Hypothalamus (tissue), 51 donors: ENCODE measurements around the gene IL1RAP.

Experiments
- DNase-seq, 51 donors: peaks; one replicate each; lab custom pipeline; 2025; lab: John Stamatoyannopoulos, UW

The IL1RAP gene

GRCh38 chr3:190539526-190539925 lies 25.6 kb downstream of the IL1RAP start:
- DNase-seq: no peak

GRCh38 chr3:190541008-190541407 lies 27.1 kb downstream of the IL1RAP start:
- no peak for DNase-seq

GRCh38 chr3:190541560-190541959 lies 27.7 kb downstream of the IL1RAP start:
- DNase-seq: no peak

- no peak for DNase-seq
These were observed 29.0 kb downstream of the IL1RAP start for GRCh38 chr3:190542846-190543245.

- no peak for DNase-seq
These were observed 29.8 kb downstream of the IL1RAP start for GRCh38 chr3:190543671-190544070.

- no peak for DNase-seq
These were observed 31.3 kb downstream of the IL1RAP start for GRCh38 chr3:190545191-190545590.

GRCh38 chr3:190546881-190547510 lies 33.1 kb downstream of the IL1RAP start:
- DNase-seq: peak in 1 of 51 donors; percentile 1

GRCh38 chr3:190548031-190548656 lies 34.3 kb downstream of the IL1RAP start:
- no peak for DNase-seq

- no peak for DNase-seq
These were observed 38.1 kb downstream of the IL1RAP start for GRCh38 chr3:190552021-190552420.

GRCh38 chr3:190552969-190553759 lies 39.3 kb downstream of the IL1RAP start:
- DNase-seq: no peak

GRCh38 chr3:190554197-190554596 lies 40.3 kb downstream of the IL1RAP start:
- no peak for DNase-seq

GRCh38 chr3:190556351-190556750 lies 42.5 kb downstream of the IL1RAP start:
- DNase-seq: no peak

- DNase-seq: no peak
These were observed 43.4 kb downstream of the IL1RAP start for GRCh38 chr3:190557296-190557695.

GRCh38 chr3:190558316-190558715 lies 44.4 kb downstream of the IL1RAP start:
- DNase-seq: no peak

- DNase-seq: no peak
These were observed 44.9 kb downstream of the IL1RAP start for GRCh38 chr3:190558796-190559195.

GRCh38 chr3:190560013-190560895 lies 46.4 kb downstream of the IL1RAP start:
- no peak for DNase-seq

- no peak for DNase-seq
These were observed 49.1 kb downstream of the IL1RAP start for GRCh38 chr3:190562866-190563510.

GRCh38 chr3:190564175-190564574 lies 50.3 kb downstream of the IL1RAP start:
- DNase-seq: no peak

- peak in 29 of 51 donors; percentile 2 to 74 (median 22) for DNase-seq
These were observed 52.4 kb downstream of the IL1RAP start for GRCh38 chr3:190566043-190566933.
